BLaER1 (cell line): ENCODE data around the gene MTX1.
"Not testable (repeated sequence)": the region's sequence is repeated elsewhere in the genome, so short reads cannot be mapped to it uniquely, and the experiment has no call there.

Experiments used
- H3K27ac ChIP-seq: shearing (Covaris generic); formaldehyde crosslinking; 2 replicates; pipeline ENCODE4 v1.8.1; 2022
- H3K27me3 ChIP-seq: shearing (Covaris generic); formaldehyde crosslinking; 2 replicates; pipeline ENCODE4 v1.8.1; 2022
- H3K36me3 ChIP-seq: shearing (Covaris generic); formaldehyde crosslinking; 2 replicates; pipeline ENCODE4 v1.8.1; 2022
- H3K4me1 ChIP-seq: shearing (Covaris generic); formaldehyde crosslinking; 2 replicates; pipeline ENCODE4 v1.8.1; 2022
- H3K4me2 ChIP-seq: shearing (Covaris generic); formaldehyde crosslinking; 2 replicates; pipeline ENCODE4 v1.8.1; 2022
- H3K4me3 ChIP-seq: shearing (Covaris generic); formaldehyde crosslinking; 2 replicates; pipeline ENCODE4 v1.8.1; 2022
- H3K9ac ChIP-seq: shearing (Covaris generic); formaldehyde crosslinking; 2 replicates; pipeline ENCODE4 v1.8.1; 2022
- H3K9me3 ChIP-seq: shearing (Covaris generic); formaldehyde crosslinking; 2 replicates; pipeline ENCODE4 v1.8.1; 2022
- H4K20me1 ChIP-seq: shearing (Covaris generic); formaldehyde crosslinking; 2 replicates; pipeline ENCODE4 v1.8.1; 2022
- Cebpa-rat ChIP-seq: shearing (Covaris generic); IDR thresholded peaks from 2 replicates; pipeline ENCODE4 v1.8.1; 2022

MTX1 gene

GRCh38 chr1:155236451-155236850, 28.0 kb downstream of the MTX1 start:
- H3K9ac ChIP-seq: no peak overlapping the region
- no peak overlapping the region for H3K4me2 ChIP-seq
- no peak overlapping the region for H3K27ac ChIP-seq
- no peak overlapping the region for H3K4me3 ChIP-seq
- peaks cover 13% of the 10 kb centered on the region for H3K4me1 ChIP-seq
- no peak for TF ChIP-seq Cebpa-rat
- H3K36me3 ChIP-seq: peaks cover 38% of the 10 kb centered on the region
- no peaks in the 10 kb centered on the region for H4K20me1 ChIP-seq
- H3K9me3 ChIP-seq: no peaks in the 10 kb centered on the region
- H3K27me3 ChIP-seq: no peaks in the 10 kb centered on the region

- peak overlapping the region; percentile 68; the same call in 1 of the 2 replicates for H3K9ac ChIP-seq
- H3K4me2 ChIP-seq: peak overlapping the region; percentile 98
- no peaks in the 10 kb centered on the region for H3K27me3 ChIP-seq
- peak overlapping the region; percentile 60 for H3K4me3 ChIP-seq
- TF ChIP-seq Cebpa-rat: no peak
- H4K20me1 ChIP-seq: no peaks in the 10 kb centered on the region
- peak overlapping the region; percentile 24; the same call in 1 of the 2 replicates for H3K27ac ChIP-seq
- no peaks in the 10 kb centered on the region for H3K9me3 ChIP-seq
- peaks cover 30% of the 10 kb centered on the region for H3K36me3 ChIP-seq
- peaks cover 48% of the 10 kb centered on the region for H3K4me1 ChIP-seq
These were observed 32.7 kb downstream of the MTX1 start for GRCh38 chr1:155241069-155241679.

GRCh38 chr1:155241841-155242264, 33.4 kb downstream of the MTX1 start:
- no peaks in the 10 kb centered on the region for H4K20me1 ChIP-seq
- H3K36me3 ChIP-seq: peaks cover 23% of the 10 kb centered on the region
- TF ChIP-seq Cebpa-rat: no peak
- H3K4me3 ChIP-seq: no peak overlapping the region
- peak overlapping the region; percentile 98 for H3K4me2 ChIP-seq
- no peak overlapping the region; the same call in 1 of the 2 replicates for H3K9ac ChIP-seq
- 0 out of 2 replicates have a peak overlapping the region, but pooled peaks have one; percentile 24 for H3K27ac ChIP-seq
- H3K27me3 ChIP-seq: no peaks in the 10 kb centered on the region
- peaks cover 48% of the 10 kb centered on the region for H3K4me1 ChIP-seq
- no peaks in the 10 kb centered on the region for H3K9me3 ChIP-seq

- H3K27ac ChIP-seq: peak overlapping the region; percentile 88; the same call in 1 of the 2 replicates
- H3K4me1 ChIP-seq: peaks cover 48% of the 10 kb centered on the region
- TF ChIP-seq Cebpa-rat: no peak
- H3K4me3 ChIP-seq: peak overlapping the region; percentile 74
- H3K36me3 ChIP-seq: peaks cover 21% of the 10 kb centered on the region
- H3K4me2 ChIP-seq: peak overlapping the region; percentile 98
- no peaks in the 10 kb centered on the region for H3K27me3 ChIP-seq
- H3K9ac ChIP-seq: peak overlapping the region; percentile 85; the same call in 1 of the 2 replicates
- no peaks in the 10 kb centered on the region for H4K20me1 ChIP-seq
- no peaks in the 10 kb centered on the region for H3K9me3 ChIP-seq
These were observed 34.4 kb downstream of the MTX1 start for GRCh38 chr1:155242805-155243358.

GRCh38 chr1:155244368-155245162, 36.1 kb downstream of the MTX1 start:
- Histone ChIP-seq H3K4me3 (peak overlapping the region; percentile 74), H3K9ac (peak overlapping the region; percentile 85), H3K36me3 (peaks cover 23% of the 10 kb centered on the region), H3K4me1 (peaks cover 62% of the 10 kb centered on the region), H4K20me1 (no peaks in the 10 kb centered on the region), H3K4me2 (peak overlapping the region; percentile 98), H3K9me3 (no peaks in the 10 kb centered on the region), H3K27me3 (no peaks in the 10 kb centered on the region), H3K27ac (peak overlapping the region; percentile 88)
- no peak for TF ChIP-seq Cebpa-rat

- Histone ChIP-seq H3K4me2 (peak overlapping the region; percentile 85), H3K27ac (peak overlapping the region; percentile 82), H3K9me3 (no peaks in the 10 kb centered on the region), H3K4me3 (peak overlapping the region; percentile 74), H3K36me3 (peaks cover 21% of the 10 kb centered on the region), H3K9ac (peak overlapping the region; percentile 72; the same call in 1 of the 2 replicates), H3K4me1 (peaks cover 66% of the 10 kb centered on the region), H4K20me1 (no peaks in the 10 kb centered on the region), H3K27me3 (no peaks in the 10 kb centered on the region)
- no peak for TF ChIP-seq Cebpa-rat
These were observed 36.6 kb downstream of the MTX1 start for GRCh38 chr1:155245163-155245524.

GRCh38 chr1:155246796-155247195, 38.3 kb downstream of the MTX1 start:
- not testable (repeated sequence) for H3K27ac ChIP-seq, H4K20me1 ChIP-seq, H3K4me3 ChIP-seq, H3K4me2 ChIP-seq, H3K9ac ChIP-seq, H3K9me3 ChIP-seq, H3K27me3 ChIP-seq
- peaks cover 21% of the 10 kb centered on the region for H3K36me3 ChIP-seq
- H3K4me1 ChIP-seq: peaks cover 67% of the 10 kb centered on the region

- peaks cover 21% of the 10 kb centered on the region for H3K36me3 ChIP-seq
- no peak overlapping the region for H3K4me3 ChIP-seq
- 0 out of 2 replicates have a peak overlapping the region, but pooled peaks have one; percentile 1 for H3K4me2 ChIP-seq
- H3K27ac ChIP-seq: no peak overlapping the region
- no peaks in the 10 kb centered on the region for H3K27me3 ChIP-seq
- H3K9me3 ChIP-seq: no peaks in the 10 kb centered on the region
- H3K9ac ChIP-seq: 0 out of 2 replicates have a peak overlapping the region, but pooled peaks have one; percentile 34
- no peaks in the 10 kb centered on the region for H4K20me1 ChIP-seq
- no peak for TF ChIP-seq Cebpa-rat
- H3K4me1 ChIP-seq: peaks cover 63% of the 10 kb centered on the region
These were observed 39.4 kb downstream of the MTX1 start for GRCh38 chr1:155247667-155248553.

- no peaks in the 10 kb centered on the region for H3K27me3 ChIP-seq
- TF ChIP-seq Cebpa-rat: no peak
- peak overlapping the region; percentile 81 for H3K9ac ChIP-seq
- H3K4me2 ChIP-seq: peak overlapping the region; percentile 88
- H3K9me3 ChIP-seq: no peaks in the 10 kb centered on the region
- H3K36me3 ChIP-seq: peaks cover 21% of the 10 kb centered on the region
- peak overlapping the region; percentile 84 for H3K27ac ChIP-seq
- H4K20me1 ChIP-seq: no peaks in the 10 kb centered on the region
- H3K4me3 ChIP-seq: peak overlapping the region; percentile 73
- peaks cover 66% of the 10 kb centered on the region for H3K4me1 ChIP-seq
These were observed 41.7 kb downstream of the MTX1 start for GRCh38 chr1:155250246-155250632.
